ENCODE results near the gene RPTOR.

RPTOR gene

DNA sequence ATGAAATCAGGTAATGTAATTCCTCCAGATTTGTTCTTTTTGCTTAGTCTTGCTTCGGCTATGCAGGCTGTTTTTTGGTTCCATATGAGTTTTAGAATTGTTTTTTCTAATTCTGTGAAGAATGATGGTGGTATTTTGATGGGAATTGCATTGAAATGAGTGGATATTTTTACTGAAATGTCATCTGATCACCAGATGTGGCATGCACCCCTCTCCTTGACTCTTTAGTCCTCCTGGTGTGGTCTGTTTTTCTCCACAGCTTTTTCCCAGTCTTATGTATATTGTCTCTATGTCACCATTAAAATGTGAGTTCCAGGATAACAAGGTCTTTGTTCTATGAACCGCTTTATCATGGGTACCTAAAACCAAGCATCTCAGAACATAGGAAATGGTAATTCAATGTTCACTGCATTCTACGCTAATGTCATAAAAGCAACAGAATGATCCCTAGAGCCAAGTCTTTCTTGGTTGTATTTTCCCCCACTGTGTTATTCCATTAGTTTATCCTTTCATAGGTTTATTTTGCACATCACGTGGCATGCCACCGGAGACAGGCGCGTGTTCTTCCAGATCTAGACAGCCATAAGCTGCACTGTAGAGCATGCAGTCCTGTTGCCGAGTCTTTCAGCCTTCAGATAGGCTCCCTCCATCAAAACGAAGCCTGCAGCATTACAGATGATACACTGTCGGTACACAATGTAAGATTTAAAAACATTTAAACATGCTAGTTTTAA, 172.5 kb downstream of the RPTOR start:
- peak; percentile 55 to 66 for DNase-seq (ENCODE audit: low read depth in 2 of 2)

- DNase-seq (ENCODE audit: low read depth in 2 of 2): no peak
These were observed 173.1 kb downstream of the RPTOR start for GRCh38 chr17:80717720-80718083.

GRCh38 chr17:80718428-80718827, 173.8 kb downstream of the RPTOR start:
- DNase-seq (ENCODE audit: low read depth in 2 of 2): no peak

GRCh38 chr17:80719449-80719848, 174.8 kb downstream of the RPTOR start:
- no peak for DNase-seq (ENCODE audit: low read depth in 2 of 2)

GRCh38 chr17:80720610-80721577, 176.3 kb downstream of the RPTOR start:
- no peak for DNase-seq (ENCODE audit: low read depth in 2 of 2)

GRCh38 chr17:80722661-80723060, 178.0 kb downstream of the RPTOR start:
- no peak for DNase-seq (ENCODE audit: low read depth in 2 of 2)

DNA sequence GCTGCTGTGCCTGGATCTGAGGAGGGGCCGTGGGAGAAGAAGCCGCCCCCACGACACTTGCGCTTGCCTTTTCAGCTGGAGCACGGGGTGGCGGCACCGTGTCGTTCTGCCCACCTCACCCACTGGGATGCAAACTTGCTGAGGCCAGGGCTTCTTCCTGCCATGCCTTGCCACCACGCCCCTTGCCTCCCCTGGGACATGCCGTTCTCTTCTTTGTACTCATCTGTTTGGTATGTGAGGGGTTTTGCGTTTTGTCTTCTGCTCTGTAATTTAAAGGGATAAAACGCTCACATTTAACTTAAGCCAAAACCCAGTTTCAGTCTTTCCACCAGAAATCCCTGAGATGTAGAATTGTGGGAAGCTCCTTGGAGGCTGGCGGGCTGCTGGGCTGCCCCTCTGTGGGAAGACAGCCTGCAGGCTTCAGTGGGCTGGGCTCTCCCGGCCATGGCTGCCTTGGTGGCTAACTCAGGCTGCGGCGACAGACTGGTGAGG, 180.2 kb downstream of the RPTOR start:
- peak; percentile 62 to 66 for DNase-seq (ENCODE audit: low read depth in 2 of 2)

DNA sequence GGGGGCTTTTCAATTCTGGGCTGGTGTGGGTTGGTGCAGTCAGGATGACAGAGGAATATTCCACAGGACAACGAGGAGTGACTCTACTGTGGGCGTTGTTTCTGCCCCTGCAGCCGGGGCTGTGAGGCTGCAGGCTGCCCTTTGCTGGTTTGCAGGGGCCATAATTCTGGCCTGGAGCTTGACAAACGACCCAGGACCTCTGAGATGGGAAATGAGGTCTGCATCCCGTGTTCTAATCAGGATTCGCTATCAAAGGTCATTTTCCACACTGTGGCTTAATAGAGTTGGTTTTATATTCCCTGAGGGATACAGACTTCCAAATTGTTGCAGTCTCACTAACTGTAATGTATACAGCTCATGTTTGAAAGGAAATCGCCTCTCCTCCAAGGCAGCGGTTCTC, 180.9 kb downstream of the RPTOR start:
- DNase-seq (ENCODE audit: low read depth in 2 of 2): no peak

DNA sequence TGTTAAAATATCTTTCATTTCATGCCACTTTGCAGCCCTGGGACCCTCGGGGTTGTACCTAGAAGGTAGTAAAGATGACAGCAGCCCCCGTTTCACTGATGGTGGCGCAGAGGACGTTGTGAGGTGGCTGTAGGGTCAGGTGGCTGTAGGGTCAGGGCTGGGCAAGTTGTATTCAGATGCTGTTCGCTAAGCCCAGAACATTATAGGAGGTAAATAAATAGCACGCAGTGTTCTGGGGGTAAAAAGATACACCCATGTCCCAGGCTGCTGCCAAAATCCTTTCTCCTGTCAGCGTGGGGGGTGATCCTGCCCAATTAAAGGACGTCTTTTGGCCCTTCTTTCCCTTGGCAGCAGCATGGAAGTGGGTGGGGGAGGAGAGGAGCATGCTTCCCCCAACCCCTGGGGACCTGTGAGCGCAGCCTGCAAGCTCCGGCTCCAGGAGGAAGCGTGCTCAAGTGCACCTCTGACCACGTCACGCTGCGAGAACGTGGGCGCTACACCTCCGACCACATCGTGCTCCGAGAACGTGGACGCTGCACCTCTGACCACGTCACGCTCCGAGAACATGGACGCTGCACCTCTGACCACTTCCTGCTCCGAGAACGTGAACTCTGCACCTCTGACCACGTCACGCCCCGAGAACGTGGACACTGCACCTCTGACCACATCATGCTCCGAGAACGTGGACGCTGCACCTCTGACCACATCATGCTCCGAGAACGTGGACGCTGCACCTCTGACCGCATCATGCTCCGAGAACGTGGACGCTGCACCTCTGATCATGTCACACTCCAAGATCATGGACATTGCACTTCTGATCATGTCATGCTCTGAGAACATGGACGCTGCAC, 182.1 kb downstream of the RPTOR start:
- DNase-seq (ENCODE audit: low read depth in 2 of 2): no peak

- DNase-seq (ENCODE audit: low read depth in 2 of 2): no peak
These were observed 182.7 kb downstream of the RPTOR start for GRCh38 chr17:80727409-80727755.

DNA sequence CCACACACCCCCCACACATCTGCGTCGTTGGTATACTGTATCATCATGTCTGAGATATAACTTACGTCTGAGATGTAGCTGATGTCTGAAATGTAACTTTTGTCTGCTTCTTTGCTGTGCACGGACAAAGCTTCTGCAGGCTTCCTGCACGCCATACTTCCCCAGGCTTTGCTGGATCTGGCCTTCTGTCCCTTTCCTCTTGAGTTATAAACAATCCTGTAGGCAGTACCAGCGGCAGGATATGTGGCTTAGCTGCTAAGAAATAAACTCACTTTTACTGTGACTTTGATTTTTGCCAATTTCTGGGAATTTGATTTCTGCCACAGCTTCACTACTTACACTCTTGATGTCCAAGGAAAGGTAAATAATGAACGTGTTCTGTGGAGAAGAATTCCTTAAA, 184.4 kb downstream of the RPTOR start:
- no peak for DNase-seq (ENCODE audit: low read depth in 2 of 2)

- no peak for DNase-seq (ENCODE audit: low read depth in 2 of 2)
These were observed 185.1 kb downstream of the RPTOR start for GRCh38 chr17:80729761-80730160.

DNA sequence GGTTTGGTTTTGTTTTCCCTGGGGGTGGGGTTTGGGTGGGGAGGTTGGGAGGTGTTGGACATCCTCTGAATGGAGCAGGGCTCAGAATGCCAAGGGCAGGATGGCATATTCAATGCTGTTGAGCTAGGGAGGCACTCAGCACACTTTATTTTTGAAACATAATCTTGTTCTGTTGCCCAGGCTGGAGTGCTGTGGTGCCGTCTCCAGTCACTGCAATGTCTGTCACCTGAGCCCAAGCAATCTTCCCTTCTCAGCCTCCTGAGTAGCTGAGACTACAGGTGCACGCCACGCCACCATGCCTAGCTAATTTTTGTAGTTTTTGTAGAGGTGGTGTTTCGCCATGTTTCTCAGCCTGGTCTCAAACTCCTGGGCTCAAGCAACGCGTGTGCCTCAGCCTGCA, 186.1 kb downstream of the RPTOR start:
- DNase-seq (ENCODE audit: low read depth in 2 of 2): no peak

GRCh38 chr17:80731323-80731722, 186.7 kb downstream of the RPTOR start:
- no peak for DNase-seq (ENCODE audit: low read depth in 2 of 2)

DNA sequence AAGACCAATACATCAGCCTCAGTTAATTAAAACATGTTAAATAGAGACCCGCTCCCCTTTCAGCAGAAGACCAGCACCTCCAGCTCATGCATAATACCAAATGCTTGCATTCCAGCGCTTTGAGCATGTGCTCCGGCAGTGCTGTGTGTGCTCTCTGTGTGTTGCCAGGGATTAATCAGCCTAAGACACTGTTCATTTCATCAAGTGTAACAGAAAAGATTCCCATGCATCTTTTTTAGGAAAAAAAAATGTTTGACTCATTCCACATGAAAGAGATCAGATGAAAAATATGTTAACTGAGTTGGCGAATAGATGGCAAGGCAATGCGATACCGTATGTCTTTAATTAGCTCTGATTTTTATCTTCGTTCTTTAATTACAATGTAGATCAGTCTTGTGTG, 187.6 kb downstream of the RPTOR start:
- DNase-seq (ENCODE audit: low read depth in 2 of 2): peak; percentile 86 to 88

GRCh38 chr17:80737106-80738019, 192.7 kb downstream of the RPTOR start:
- DNase-seq (ENCODE audit: low read depth in 2 of 2): no peak

- no peak for DNase-seq (ENCODE audit: low read depth in 2 of 2)
These were observed 193.6 kb downstream of the RPTOR start for GRCh38 chr17:80738020-80738808.

- DNase-seq (ENCODE audit: low read depth in 2 of 2): no peak
These were observed 194.5 kb downstream of the RPTOR start for GRCh38 chr17:80738987-80739730.

DNA sequence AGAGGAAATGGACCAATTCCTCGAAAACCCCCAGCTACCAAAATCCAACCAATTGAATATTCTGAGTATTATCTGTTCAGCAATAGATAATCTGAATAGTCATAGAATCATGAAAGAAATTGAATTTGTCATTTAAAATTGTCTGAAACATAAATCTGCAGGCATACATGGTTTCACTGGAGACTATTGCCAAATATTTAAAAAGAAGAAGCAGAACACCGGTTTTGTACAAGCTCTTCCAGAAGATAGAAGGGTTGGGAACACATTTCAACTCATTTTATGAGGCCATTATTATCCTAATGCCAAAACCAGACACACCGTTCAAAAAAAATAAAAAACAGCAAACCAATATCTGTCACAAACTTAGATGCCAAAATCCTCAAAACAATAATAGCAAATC, 195.5 kb downstream of the RPTOR start:
- DNase-seq (ENCODE audit: low read depth in 2 of 2): no peak

Measured in fibroblast of skin of left quadriceps (primary cell).